ENCODE measurements around the gene CDK12. TPM values are rescaled to one million over a fixed set of nuclear protein-coding genes. Genes with fewer than 3 reads are reported as not detected.
"Not testable (repeated sequence)": the region's sequence is repeated elsewhere in the genome, so short reads cannot be mapped to it uniquely, and the experiment has no call there.

CDK12 gene
- total RNA-seq, 1 experiment from 2014 or later = 30.4 TPM

DNA sequence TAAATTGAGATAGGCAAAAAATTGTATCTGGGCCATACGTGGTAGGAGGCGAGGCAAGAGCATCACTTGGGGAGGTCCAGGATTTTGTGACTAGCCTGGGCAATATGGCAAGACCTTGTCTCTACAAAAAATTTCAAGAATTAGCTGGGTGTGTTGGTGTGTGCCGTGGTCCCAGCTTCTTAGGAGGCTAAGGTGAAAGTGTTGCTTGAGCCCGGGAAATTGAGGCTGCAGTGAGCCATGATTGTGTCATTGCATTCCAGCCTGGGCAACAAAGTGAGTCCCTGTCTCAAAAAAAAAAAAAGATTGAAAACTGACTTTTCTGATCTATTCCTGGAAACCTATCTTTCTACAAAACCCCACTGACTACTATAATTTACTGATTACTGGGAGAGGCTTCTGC, 26.7 kb downstream of the CDK12 start:
- ChIA-PET CTCF (no interaction called here), POLR2A (ENCODE audit: unreplicated experiment) (no interaction called here)

DNA sequence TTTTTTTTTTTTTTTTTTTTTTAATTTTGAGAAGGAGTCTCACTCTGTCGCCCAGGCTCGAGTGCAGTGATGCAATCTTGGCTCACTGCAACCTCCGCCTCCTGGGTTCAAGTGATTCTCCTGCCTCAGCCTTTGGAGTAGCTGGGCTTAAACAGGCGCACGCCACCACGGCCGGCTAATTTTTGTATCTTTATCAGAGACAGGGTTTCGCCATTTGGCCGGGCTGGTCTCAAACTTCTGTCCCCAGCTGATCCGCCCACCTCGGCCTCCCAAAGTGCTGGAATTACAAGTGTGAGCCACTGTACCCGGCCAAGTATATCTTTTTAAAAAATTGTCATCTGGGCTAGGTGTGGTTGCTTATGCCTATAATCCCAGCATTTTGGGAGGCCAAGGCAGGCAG, 35.6 kb downstream of the CDK12 start:
- H4K20me1 ChIP-seq (ENCODE audit: low read length); H3K27me3 ChIP-seq (ENCODE audit: low read length); DNase-seq; H3K4me1 ChIP-seq (ENCODE audit: insufficient read depth, low read length); H3K4me2 ChIP-seq (ENCODE audit: low read length); H3K27ac ChIP-seq (ENCODE audit: low read length); H3K9me2 ChIP-seq (replicated peaks; ENCODE audit: low read length); H3K4me3 ChIP-seq (ENCODE audit: low read length); ATAC-seq; H3K9ac ChIP-seq (ENCODE audit: low read length); H3K9me3 ChIP-seq (ENCODE audit: low read length); H3F3A ChIP-seq (ENCODE audit: low read length, unreplicated experiment); H2AFZ ChIP-seq (ENCODE audit: low read length); H3K79me2 ChIP-seq (ENCODE audit: low read length); BruUV-seq (replicated peaks); intact Hi-C loops (cut with micrococcal nuclease); POLR2A ChIA-PET (ENCODE audit: unreplicated experiment); CTCF ChIA-PET: not testable (repeated sequence)
- peaks cover 14% of the 10 kb centered on the region for H3K36me3 ChIP-seq (ENCODE audit: low read depth, low read length)

More for the DNA sequence above, 26.7 kb downstream of the CDK12 start:
- Histone ChIP-seq H3K79me2 (ENCODE audit: low read length) (peaks cover 21% of the 10 kb centered on the region), H3K27ac (ENCODE audit: low read length) (no peak overlapping the region), H3K4me2 (ENCODE audit: low read length) (no peak overlapping the region), H3K9ac (ENCODE audit: low read length) (no peak overlapping the region), H3K4me1 (ENCODE audit: insufficient read depth, low read length) (peaks cover 12% of the 10 kb centered on the region; the same call in 1 of the 2 replicates), H4K20me1 (ENCODE audit: low read length) (no peaks in the 10 kb centered on the region), H3K36me3 (ENCODE audit: low read depth, low read length) (peaks cover 10% of the 10 kb centered on the region), H3K9me3 (ENCODE audit: low read length) (no peaks in the 10 kb centered on the region), H2AFZ (ENCODE audit: low read length) (no peak overlapping the region), H3F3A (ENCODE audit: low read length, unreplicated experiment) (no peaks in the 10 kb centered on the region), H3K27me3 (ENCODE audit: low read length) (no peaks in the 10 kb centered on the region), H3K9me2 (replicated peaks; ENCODE audit: low read length) (no peaks in the 10 kb centered on the region), H3K4me3 (ENCODE audit: low read length) (no peak overlapping the region)
- TF ChIP-seq EZH2 (IDR thresholded peaks at IDR 0.05; ENCODE audit: low read length, unreplicated experiment) (no peak), EZH2phosphoT487 (IDR thresholded peaks at IDR 0.05; ENCODE audit: borderline replicate concordance, low read length) (no peak)
- BruUV-seq (replicated peaks) = no TSS peak
- no peak for DNase-seq
- ATAC-seq = no peak
- intact Hi-C loops (cut with micrococcal nuclease) = no loop called here

DNA sequence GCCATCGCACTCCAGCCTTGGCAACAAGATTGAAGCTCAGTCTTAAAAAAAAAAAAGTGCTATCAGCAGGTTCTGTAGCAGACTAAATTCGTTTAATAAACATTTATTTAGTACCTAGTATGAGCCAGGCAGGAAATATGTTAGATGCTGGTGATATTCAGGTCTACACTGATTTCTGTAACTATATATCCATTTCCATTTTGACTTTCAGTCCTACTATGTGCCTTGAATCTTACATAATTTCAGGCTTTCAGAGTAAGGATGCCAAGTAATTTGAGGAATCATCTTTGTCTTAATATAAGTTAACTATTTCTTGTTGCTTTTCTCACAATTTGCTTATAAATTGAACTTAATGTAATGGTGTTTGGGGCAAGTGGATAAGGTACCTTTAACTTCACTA, 46.2 kb downstream of the CDK12 start:
- Histone ChIP-seq H3K9me3 (ENCODE audit: low read length) (no peaks in the 10 kb centered on the region), H3K9ac (ENCODE audit: low read length) (no peak overlapping the region), H3K36me3 (ENCODE audit: low read depth, low read length) (peaks cover 36% of the 10 kb centered on the region), H3K4me1 (ENCODE audit: insufficient read depth, low read length) (no peaks in the 10 kb centered on the region), H3F3A (ENCODE audit: low read length, unreplicated experiment) (no peaks in the 10 kb centered on the region), H3K79me2 (ENCODE audit: low read length) (no peaks in the 10 kb centered on the region), H4K20me1 (ENCODE audit: low read length) (no peaks in the 10 kb centered on the region), H3K4me3 (ENCODE audit: low read length) (no peak overlapping the region), H3K4me2 (ENCODE audit: low read length) (no peak overlapping the region), H3K27me3 (ENCODE audit: low read length) (no peaks in the 10 kb centered on the region), H2AFZ (ENCODE audit: low read length) (no peak overlapping the region), H3K9me2 (replicated peaks; ENCODE audit: low read length) (no peaks in the 10 kb centered on the region), H3K27ac (ENCODE audit: low read length) (no peak overlapping the region)
- BruUV-seq (replicated peaks) = no TSS peak
- ATAC-seq (no peak), DNase-seq (no peak)
- no peak for TF ChIP-seq EZH2 (IDR thresholded peaks at IDR 0.05; ENCODE audit: low read length, unreplicated experiment)
- no peak for TF ChIP-seq EZH2phosphoT487 (IDR thresholded peaks at IDR 0.05; ENCODE audit: borderline replicate concordance, low read length)
- TF ChIP-seq, protein P1, sequence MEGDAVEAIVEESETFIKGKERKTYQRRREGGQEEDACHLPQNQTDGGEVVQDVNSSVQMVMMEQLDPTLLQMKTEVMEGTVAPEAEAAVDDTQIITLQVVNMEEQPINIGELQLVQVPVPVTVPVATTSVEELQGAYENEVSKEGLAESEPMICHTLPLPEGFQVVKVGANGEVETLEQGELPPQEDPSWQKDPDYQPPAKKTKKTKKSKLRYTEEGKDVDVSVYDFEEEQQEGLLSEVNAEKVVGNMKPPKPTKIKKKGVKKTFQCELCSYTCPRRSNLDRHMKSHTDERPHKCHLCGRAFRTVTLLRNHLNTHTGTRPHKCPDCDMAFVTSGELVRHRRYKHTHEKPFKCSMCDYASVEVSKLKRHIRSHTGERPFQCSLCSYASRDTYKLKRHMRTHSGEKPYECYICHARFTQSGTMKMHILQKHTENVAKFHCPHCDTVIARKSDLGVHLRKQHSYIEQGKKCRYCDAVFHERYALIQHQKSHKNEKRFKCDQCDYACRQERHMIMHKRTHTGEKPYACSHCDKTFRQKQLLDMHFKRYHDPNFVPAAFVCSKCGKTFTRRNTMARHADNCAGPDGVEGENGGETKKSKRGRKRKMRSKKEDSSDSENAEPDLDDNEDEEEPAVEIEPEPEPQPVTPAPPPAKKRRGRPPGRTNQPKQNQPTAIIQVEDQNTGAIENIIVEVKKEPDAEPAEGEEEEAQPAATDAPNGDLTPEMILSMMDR (conservative IDR thresholded peaks at IDR 0.05; ENCODE audit: low read depth, low read length) = no peak
- intact Hi-C loops (cut with micrococcal nuclease) = no loop called here
- CTCF ChIA-PET = no interaction called here
- POLR2A ChIA-PET (ENCODE audit: unreplicated experiment) = no interaction called here

DNA sequence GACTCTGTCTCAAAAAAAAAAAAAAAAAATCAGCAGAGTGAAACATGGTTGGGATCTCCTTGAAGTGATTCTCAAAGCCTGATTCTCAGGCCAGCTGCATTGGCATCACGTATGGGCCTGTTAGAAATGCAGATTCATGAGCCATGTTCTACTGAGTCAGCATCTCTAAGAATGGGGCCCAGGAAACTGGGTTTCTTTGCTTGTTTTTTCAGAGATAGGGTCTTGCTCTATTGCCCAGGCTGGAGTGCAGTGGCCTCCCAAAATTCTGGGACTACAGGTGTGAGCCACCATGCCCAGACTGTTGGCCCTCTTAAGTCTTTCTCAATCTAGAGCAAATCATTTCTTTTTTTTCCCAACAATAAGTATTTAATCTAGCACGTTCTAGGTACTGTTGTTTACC, 47.7 kb downstream of the CDK12 start:
- no TSS peak for BruUV-seq (replicated peaks)
- no peaks in the 10 kb centered on the region for H3K27me3 ChIP-seq (ENCODE audit: low read length)
- ATAC-seq = no peak
- H3K4me3 ChIP-seq (ENCODE audit: low read length) = no peak overlapping the region
- no peak overlapping the region for H3K9ac ChIP-seq (ENCODE audit: low read length)
- no peaks in the 10 kb centered on the region for H3K9me3 ChIP-seq (ENCODE audit: low read length)
- no peaks in the 10 kb centered on the region for H3K4me1 ChIP-seq (ENCODE audit: insufficient read depth, low read length)
- TF ChIP-seq, protein P1 (conservative IDR thresholded peaks at IDR 0.05; ENCODE audit: low read depth, low read length) = no peak
- no peak for TF ChIP-seq EZH2phosphoT487 (IDR thresholded peaks at IDR 0.05; ENCODE audit: borderline replicate concordance, low read length)
- no peak for TF ChIP-seq EZH2 (IDR thresholded peaks at IDR 0.05; ENCODE audit: low read length, unreplicated experiment)
- intact Hi-C loops (cut with micrococcal nuclease) = no loop called here
- no peak for DNase-seq
- no peaks in the 10 kb centered on the region for H3K79me2 ChIP-seq (ENCODE audit: low read length)
- H4K20me1 ChIP-seq (ENCODE audit: low read length) = no peaks in the 10 kb centered on the region
- peaks cover 33% of the 10 kb centered on the region for H3K36me3 ChIP-seq (ENCODE audit: low read depth, low read length)
- H3K4me2 ChIP-seq (ENCODE audit: low read length) = no peak overlapping the region
- POLR2A ChIA-PET (ENCODE audit: unreplicated experiment) = no interaction called here
- H3F3A ChIP-seq (ENCODE audit: low read length, unreplicated experiment) = no peaks in the 10 kb centered on the region
- no peak overlapping the region for H3K27ac ChIP-seq (ENCODE audit: low read length)
- H2AFZ ChIP-seq (ENCODE audit: low read length) = no peak overlapping the region
- CTCF ChIA-PET = no interaction called here
- no peaks in the 10 kb centered on the region for H3K9me2 ChIP-seq (replicated peaks; ENCODE audit: low read length)

All from PC-3 (cell line).